ENCODE measurements around the gene PPT2.
A peak's percentile ranks its signal among the peaks of the same experiment; 100 is the strongest.
"Not testable (repeated sequence)": the region's sequence is repeated elsewhere in the genome, so short reads cannot be mapped to it uniquely, and the experiment has no call there.

The PPT2 gene

GRCh38 chr6:32190911-32191677 lies 37.2 kb downstream of the PPT2 start:
- no peak for DNase-seq

GRCh38 chr6:32191696-32192607 lies 38.0 kb downstream of the PPT2 start:
- DNase-seq = no peak

- DNase-seq = peak; percentile 41
Observed at GRCh38 chr6:32192608-32193039, 38.7 kb downstream of the PPT2 start, which contains the start of gene GPSM3. Gene GPSM3 (minus strand): TSS chr6:32192643. CDS start chr6:32192513, 130 bp downstream.

- DNase-seq = not testable (repeated sequence)
Observed at GRCh38 chr6:32193096-32193495, 39.2 kb downstream of the PPT2 start.

GRCh38 chr6:32194388-32194787 lies 40.4 kb downstream of the PPT2 start:
- DNase-seq = no peak

GRCh38 chr6:32194825-32195651 lies 41.1 kb downstream of the PPT2 start:
- DNase-seq = no peak

GRCh38 chr6:32195652-32195901 lies 41.6 kb downstream of the PPT2 start:
- DNase-seq = peak; percentile 99

- DNase-seq = peak; percentile 53
Observed at GRCh38 chr6:32195902-32196681, 42.2 kb downstream of the PPT2 start.

GRCh38 chr6:32196682-32197616 lies 43.0 kb downstream of the PPT2 start:
- no peak for DNase-seq

GRCh38 chr6:32198345-32198696 lies 44.4 kb downstream of the PPT2 start:
- no peak for DNase-seq

GRCh38 chr6:32198866-32199265 lies 44.9 kb downstream of the PPT2 start:
- DNase-seq = no peak

GRCh38 chr6:32200711-32201475 lies 47.0 kb downstream of the PPT2 start:
- DNase-seq = no peak

- DNase-seq = no peak
Observed at GRCh38 chr6:32202186-32202585, 48.2 kb downstream of the PPT2 start.

GRCh38 chr6:32203426-32204267 lies 49.7 kb downstream of the PPT2 start:
- no peak for DNase-seq

- no peak for DNase-seq
Observed at GRCh38 chr6:32204268-32204715, 50.4 kb downstream of the PPT2 start.

- no peak for DNase-seq
Observed at GRCh38 chr6:32208996-32209395, 55.1 kb downstream of the PPT2 start.

GRCh38 chr6:32210191-32210601 lies 56.3 kb downstream of the PPT2 start:
- no peak for DNase-seq

GRCh38 chr6:32211432-32211831 lies 57.5 kb downstream of the PPT2 start:
- not testable (repeated sequence) for DNase-seq

GRCh38 chr6:32212076-32212760 lies 58.3 kb downstream of the PPT2 start:
- DNase-seq = no peak
